ENCODE results near the gene SLC6A6.

DNA sequence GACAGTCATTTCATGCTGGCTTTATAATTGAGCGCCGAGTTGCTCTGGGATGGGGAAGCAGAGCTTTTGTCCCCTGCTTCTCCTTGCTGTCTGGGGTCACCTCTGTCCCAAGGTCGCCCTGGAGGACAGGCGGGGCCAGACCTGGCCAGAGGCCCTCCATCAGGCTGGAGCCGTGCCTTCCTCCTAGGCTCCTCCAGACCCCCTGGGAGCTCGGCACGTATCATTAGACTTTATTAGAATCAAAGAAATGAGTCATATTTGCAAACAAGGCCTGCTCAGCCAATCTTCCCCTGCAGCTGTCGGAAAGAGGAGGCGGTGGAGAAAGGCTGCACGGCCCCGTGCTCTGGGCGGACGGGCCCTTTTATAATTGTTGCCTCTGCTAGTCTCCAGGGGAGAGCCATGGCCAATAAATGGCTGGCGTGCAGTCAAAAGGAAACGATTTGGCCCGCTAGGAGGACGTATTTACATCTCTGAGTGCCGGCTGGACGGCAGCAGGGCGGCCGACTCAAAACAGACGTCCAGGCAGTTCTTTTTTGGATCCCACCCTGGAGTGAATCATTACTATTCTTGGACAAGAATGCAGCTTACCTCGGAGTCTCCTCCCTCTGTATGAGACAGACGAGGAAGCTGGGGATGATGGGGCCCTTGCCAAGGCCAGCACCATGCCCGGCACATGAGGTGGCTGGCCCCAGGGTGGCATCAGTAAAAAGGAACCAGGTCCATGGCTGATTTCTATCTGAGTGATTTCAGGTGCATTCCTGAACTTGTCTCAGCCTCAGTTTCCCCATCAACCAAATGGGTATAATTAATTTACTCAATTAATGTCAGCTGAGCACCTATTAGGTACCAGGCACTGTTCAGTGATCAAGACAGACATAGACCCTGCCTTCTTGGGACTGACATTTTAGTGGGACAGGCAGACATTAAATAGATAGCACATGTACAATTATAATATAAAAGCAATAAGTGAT is 50.6 kb downstream of the SLC6A6 start:
- TF ChIP-seq, protein P1, sequence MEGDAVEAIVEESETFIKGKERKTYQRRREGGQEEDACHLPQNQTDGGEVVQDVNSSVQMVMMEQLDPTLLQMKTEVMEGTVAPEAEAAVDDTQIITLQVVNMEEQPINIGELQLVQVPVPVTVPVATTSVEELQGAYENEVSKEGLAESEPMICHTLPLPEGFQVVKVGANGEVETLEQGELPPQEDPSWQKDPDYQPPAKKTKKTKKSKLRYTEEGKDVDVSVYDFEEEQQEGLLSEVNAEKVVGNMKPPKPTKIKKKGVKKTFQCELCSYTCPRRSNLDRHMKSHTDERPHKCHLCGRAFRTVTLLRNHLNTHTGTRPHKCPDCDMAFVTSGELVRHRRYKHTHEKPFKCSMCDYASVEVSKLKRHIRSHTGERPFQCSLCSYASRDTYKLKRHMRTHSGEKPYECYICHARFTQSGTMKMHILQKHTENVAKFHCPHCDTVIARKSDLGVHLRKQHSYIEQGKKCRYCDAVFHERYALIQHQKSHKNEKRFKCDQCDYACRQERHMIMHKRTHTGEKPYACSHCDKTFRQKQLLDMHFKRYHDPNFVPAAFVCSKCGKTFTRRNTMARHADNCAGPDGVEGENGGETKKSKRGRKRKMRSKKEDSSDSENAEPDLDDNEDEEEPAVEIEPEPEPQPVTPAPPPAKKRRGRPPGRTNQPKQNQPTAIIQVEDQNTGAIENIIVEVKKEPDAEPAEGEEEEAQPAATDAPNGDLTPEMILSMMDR (conservative IDR thresholded peaks at IDR 0.05; ENCODE audit: low read depth in 2 of 2), result no peak
- no peak for TF ChIP-seq POLR2AphosphoS5 (IDR thresholded peaks at IDR 0.05; ENCODE audit: low read depth)
- TF ChIP-seq EZH2 (IDR thresholded peaks at IDR 0.05; ENCODE audit: low read depth, unreplicated experiment), result no peak
- no peak for TF ChIP-seq JUNB (IDR thresholded peaks at IDR 0.05; ENCODE audit: unreplicated experiment)
- TF ChIP-seq, protein P2, sequence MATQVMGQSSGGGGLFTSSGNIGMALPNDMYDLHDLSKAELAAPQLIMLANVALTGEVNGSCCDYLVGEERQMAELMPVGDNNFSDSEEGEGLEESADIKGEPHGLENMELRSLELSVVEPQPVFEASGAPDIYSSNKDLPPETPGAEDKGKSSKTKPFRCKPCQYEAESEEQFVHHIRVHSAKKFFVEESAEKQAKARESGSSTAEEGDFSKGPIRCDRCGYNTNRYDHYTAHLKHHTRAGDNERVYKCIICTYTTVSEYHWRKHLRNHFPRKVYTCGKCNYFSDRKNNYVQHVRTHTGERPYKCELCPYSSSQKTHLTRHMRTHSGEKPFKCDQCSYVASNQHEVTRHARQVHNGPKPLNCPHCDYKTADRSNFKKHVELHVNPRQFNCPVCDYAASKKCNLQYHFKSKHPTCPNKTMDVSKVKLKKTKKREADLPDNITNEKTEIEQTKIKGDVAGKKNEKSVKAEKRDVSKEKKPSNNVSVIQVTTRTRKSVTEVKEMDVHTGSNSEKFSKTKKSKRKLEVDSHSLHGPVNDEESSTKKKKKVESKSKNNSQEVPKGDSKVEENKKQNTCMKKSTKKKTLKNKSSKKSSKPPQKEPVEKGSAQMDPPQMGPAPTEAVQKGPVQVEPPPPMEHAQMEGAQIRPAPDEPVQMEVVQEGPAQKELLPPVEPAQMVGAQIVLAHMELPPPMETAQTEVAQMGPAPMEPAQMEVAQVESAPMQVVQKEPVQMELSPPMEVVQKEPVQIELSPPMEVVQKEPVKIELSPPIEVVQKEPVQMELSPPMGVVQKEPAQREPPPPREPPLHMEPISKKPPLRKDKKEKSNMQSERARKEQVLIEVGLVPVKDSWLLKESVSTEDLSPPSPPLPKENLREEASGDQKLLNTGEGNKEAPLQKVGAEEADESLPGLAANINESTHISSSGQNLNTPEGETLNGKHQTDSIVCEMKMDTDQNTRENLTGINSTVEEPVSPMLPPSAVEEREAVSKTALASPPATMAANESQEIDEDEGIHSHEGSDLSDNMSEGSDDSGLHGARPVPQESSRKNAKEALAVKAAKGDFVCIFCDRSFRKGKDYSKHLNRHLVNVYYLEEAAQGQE (IDR thresholded peaks at IDR 0.05; ENCODE audit: unreplicated experiment), result no peak
- TF ChIP-seq EZH2phosphoT487 (IDR thresholded peaks at IDR 0.05; ENCODE audit: unreplicated experiment), result no peak
- no peak for TF ChIP-seq NANOG (IDR thresholded peaks at IDR 0.05; ENCODE audit: borderline replicate concordance)
- TF ChIP-seq, protein P3, sequence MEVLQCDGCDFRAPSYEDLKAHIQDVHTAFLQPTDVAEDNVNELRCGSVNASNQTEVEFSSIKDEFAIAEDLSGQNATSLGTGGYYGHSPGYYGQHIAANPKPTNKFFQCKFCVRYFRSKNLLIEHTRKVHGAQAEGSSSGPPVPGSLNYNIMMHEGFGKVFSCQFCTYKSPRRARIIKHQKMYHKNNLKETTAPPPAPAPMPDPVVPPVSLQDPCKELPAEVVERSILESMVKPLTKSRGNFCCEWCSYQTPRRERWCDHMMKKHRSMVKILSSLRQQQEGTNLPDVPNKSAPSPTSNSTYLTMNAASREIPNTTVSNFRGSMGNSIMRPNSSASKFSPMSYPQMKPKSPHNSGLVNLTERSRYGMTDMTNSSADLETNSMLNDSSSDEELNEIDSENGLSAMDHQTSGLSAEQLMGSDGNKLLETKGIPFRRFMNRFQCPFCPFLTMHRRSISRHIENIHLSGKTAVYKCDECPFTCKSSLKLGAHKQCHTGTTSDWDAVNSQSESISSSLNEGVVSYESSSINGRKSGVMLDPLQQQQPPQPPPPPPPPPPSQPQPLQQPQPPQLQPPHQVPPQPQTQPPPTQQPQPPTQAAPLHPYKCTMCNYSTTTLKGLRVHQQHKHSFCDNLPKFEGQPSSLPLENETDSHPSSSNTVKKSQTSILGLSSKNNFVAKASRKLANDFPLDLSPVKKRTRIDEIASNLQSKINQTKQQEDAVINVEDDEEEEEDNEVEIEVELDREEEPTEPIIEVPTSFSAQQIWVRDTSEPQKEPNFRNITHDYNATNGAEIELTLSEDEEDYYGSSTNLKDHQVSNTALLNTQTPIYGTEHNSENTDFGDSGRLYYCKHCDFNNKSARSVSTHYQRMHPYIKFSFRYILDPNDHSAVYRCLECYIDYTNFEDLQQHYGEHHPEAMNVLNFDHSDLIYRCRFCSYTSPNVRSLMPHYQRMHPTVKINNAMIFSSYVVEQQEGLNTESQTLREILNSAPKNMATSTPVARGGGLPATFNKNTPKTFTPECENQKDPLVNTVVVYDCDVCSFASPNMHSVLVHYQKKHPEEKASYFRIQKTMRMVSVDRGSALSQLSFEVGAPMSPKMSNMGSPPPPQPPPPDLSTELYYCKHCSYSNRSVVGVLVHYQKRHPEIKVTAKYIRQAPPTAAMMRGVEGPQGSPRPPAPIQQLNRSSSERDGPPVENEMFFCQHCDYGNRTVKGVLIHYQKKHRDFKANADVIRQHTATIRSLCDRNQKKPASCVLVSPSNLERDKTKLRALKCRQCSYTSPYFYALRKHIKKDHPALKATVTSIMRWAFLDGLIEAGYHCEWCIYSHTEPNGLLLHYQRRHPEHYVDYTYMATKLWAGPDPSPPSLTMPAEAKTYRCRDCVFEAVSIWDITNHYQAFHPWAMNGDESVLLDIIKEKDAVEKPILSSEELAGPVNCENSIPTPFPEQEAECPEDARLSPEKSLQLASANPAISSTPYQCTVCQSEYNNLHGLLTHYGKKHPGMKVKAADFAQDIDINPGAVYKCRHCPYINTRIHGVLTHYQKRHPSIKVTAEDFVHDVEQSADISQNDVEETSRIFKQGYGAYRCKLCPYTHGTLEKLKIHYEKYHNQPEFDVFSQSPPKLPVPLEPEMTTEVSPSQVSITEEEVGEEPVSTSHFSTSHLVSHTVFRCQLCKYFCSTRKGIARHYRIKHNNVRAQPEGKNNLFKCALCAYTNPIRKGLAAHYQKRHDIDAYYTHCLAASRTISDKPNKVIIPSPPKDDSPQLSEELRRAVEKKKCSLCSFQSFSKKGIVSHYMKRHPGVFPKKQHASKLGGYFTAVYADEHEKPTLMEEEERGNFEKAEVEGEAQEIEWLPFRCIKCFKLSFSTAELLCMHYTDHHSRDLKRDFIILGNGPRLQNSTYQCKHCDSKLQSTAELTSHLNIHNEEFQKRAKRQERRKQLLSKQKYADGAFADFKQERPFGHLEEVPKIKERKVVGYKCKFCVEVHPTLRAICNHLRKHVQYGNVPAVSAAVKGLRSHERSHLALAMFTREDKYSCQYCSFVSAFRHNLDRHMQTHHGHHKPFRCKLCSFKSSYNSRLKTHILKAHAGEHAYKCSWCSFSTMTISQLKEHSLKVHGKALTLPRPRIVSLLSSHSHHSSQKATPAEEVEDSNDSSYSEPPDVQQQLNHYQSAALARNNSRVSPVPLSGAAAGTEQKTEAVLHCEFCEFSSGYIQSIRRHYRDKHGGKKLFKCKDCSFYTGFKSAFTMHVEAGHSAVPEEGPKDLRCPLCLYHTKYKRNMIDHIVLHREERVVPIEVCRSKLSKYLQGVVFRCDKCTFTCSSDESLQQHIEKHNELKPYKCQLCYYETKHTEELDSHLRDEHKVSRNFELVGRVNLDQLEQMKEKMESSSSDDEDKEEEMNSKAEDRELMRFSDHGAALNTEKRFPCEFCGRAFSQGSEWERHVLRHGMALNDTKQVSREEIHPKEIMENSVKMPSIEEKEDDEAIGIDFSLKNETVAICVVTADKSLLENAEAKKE (CRISPR knock-in tag; IDR thresholded peaks at IDR 0.05), result no peak
- TF ChIP-seq CREB1 (CRISPR knock-in tag; IDR thresholded peaks at IDR 0.05; ENCODE audit: low read depth), result no peak
- TF ChIP-seq STAT1 (IDR thresholded peaks at IDR 0.05; ENCODE audit: unreplicated experiment), result no peak
- TF ChIP-seq, protein P4, sequence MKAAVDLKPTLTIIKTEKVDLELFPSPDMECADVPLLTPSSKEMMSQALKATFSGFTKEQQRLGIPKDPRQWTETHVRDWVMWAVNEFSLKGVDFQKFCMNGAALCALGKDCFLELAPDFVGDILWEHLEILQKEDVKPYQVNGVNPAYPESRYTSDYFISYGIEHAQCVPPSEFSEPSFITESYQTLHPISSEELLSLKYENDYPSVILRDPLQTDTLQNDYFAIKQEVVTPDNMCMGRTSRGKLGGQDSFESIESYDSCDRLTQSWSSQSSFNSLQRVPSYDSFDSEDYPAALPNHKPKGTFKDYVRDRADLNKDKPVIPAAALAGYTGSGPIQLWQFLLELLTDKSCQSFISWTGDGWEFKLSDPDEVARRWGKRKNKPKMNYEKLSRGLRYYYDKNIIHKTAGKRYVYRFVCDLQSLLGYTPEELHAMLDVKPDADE (IDR thresholded peaks at IDR 0.05), result no peak
- TF ChIP-seq ZNF331 (CRISPR knock-in tag; IDR thresholded peaks at IDR 0.05; ENCODE audit: low read depth), result no peak

Measured in GM23338 (cell line).